Raji (cell line): ENCODE results near the gene PLEKHH1.

Source experiments
- POLR2A ChIP-seq: IDR thresholded peaks from 2 replicates; pipeline ENCODE4 v1.6.1; 2011; ENCODE audit warnings: low read depth, low read length, control low read depth; ENCODE audit not compliant: insufficient read depth

The PLEKHH1 gene

DNA sequence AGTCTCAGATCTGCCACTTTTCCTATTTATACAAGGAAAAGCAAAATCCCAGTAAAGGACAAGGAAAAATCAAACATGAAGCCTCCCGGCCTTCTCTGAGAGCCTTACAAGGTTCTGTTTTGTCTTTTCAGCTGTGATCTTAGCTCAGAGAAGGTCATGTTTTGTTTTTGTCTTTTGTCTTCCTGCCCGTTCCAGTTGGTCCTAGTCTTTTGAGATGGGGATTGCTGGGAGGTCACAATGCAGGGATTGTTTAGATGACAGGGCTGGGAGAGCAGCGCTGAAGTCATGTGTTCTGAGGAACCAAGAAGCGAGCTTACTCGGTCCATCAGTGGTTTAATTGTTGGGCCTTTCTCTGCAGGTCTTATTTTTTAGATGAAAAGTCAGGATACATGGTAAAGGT lies 6.0 kb downstream of the PLEKHH1 start:
- no peak for TF ChIP-seq POLR2A

DNA sequence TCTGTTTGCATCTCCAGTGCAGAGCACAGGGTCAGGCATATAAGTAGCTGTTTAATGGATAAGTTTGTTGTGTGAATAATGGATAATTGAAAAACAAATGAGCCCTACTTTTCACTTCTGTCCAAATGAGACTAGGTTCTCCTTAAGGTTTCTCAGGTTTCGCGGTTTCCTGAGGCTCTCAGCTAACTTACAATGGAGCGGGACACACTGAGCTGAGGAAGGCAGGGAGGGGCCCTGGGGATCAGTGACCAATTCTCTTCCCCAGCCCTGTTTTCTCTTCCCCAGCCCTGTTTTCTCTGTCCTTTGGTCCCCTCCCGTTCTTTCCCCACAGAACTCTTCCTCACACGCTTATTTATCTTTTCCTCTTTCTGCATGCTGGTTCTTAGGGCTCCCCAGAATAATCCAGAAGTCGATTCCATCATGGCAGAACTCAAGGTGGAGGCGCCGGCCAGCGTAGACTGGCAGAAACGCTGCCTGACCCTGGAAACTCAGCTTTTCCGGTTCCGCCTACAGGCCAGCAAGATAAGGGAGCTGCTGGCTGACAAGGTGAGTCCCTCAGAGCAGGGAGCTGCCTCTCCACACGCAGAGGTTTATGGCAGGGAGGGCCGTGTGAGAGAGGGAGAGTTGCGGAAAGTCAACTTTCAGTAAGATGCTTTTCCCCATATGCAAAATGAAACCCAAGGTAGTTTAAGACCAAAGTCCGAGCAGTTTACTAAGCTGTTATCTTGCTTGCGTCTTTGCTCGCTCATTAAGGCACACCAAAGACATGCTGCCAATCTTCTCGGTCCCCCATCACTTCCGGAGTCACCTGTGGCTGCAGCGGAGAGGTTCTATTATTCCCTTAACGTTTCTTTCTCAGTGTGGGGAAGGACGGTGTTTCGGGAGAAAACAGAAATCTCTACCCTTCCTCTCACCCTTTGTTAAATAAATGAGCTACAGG lies 8.6 kb downstream of the PLEKHH1 start:
- TF ChIP-seq POLR2A: no peak

DNA sequence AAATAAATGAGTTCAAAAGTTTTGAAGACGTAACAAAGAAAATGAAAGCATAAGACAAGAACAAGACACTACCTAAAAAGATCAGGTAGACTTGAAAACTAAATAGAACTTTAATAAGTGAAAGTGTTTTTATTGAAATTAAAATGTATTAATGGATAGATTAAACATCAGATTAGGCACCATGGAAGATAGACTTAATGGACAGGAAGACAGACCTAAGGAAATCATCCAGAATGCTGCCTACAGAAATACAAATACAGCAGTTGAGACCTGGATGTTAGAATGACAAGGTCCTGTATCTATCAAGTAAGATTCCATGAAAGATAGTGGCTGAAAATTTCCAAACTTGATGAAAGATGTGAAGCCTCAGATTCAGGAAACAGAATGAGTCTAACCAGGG lies 11.5 kb downstream of the PLEKHH1 start:
- TF ChIP-seq POLR2A: no peak

DNA sequence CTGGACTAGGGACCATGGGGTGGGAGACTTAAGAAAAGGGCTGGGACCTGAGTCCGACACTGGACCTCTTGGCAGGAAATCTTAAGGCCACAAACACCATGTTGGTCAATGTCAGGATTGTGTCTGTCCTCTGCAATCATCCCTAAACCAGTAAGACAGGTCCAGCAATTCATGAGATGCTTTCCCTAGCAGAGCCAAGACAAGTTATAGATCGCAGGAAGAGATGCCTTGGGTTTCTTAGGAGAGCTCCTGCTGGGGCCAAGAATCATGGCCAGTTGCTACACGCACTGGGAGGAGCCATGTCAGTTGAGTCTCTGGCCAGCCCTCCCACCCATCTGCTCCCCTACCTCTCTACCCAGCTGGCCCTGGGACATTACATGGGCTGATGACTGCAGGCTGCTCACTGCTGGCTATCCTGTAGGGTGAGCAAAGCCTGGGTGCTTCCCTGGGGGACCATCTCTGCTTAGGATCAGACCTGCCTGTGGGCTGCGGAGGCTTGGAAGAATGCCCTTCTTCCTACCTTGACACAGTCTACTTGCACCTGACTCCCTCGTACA lies 14.2 kb downstream of the PLEKHH1 start:
- no peak for TF ChIP-seq POLR2A

DNA sequence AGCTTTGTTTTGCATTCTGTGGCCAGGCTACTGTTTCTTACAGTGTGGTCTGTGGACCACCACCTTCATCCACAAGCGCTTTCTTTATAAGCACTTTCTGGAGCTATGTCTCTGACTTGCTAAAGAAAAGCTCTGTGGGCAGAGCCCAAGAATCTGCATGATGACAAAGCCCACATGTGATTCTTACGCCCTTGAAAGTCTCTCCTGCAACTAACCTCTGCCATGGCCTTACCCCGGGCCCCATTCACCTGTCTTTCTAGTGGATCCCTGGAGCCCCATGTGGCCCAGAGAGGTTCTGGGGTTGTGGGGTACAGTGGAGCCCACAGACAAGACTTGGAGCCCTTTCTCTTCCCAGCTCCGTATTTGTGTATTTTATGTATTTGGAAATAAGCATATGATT lies 16.6 kb downstream of the PLEKHH1 start:
- TF ChIP-seq POLR2A: no peak

DNA sequence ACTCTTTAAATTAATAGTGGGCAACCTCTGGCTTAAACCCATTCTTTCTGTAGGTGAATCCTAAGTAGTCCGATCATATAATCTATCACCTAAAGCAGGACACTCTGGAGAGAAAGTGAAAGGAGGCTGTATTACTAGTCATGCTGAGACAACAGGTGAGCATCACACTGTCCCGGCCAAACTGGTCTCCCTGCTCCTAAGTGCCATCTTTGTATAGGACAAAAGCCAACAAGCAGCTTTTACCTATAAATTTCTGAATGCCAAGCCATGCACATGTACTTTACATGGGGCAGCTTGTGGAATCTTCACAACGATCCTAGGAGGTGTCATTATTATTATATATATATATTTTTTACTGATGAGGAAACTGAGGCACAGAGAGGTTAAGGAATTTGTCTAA lies 18.0 kb downstream of the PLEKHH1 start:
- TF ChIP-seq POLR2A: no peak

DNA sequence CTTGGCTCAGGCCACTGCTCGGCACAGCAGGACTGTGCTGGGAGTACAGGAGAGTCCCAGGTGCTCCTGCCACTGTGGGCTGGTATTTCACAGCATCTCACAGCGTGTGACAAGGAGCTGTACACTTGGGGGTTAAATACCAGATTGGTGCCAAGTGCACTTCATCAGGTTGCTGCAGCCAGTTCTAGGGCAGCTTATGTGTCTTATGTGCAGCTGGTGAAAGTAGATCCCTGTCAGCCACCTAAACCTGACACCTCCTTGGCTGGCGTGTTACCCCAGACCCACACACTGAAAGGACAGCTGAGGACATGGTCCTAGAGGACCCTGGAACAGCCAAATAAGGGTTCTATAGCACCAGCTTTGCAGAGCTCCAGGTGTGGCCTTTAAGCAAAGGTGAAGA lies 18.9 kb downstream of the PLEKHH1 start:
- TF ChIP-seq POLR2A: no peak

DNA sequence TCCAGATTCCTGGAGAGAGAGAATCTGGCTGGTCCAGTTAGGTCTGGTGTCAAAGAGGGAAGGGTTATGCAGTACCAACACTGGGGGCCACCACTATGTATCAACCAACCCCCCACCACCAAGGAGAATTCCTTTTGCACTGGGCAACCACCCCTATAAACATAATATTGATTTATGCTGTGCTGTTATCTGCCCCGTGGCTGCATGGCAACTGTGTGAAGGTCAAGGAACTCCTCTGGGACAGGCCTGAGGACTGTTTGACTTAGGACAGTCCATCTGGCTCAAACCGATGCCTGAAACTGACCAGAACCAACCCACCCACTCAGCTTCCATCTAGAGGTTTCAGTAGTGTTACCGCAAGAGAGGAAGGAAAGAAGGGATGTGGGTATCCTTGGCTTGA lies 20.5 kb downstream of the PLEKHH1 start:
- TF ChIP-seq POLR2A: no peak

DNA sequence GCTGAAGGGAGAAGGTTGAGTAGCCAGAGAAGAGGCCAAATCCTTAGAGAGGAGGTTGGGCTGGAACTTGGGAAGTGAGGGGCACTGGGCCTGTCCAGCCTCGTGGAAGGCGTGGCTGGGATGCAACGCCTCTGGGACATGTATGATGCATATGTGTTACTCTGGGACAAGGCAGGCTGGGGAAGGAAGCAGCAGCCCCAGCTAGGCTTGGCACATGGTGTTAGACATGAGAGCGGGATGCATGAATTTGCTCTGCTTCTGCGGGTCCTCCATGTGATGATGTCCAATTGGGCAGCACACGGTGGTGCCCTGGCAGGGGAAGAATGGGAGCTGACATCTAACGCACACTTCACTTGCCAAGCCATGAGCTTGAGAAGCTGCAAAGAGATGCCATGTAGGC lies 21.3 kb downstream of the PLEKHH1 start:
- TF ChIP-seq POLR2A: no peak

DNA sequence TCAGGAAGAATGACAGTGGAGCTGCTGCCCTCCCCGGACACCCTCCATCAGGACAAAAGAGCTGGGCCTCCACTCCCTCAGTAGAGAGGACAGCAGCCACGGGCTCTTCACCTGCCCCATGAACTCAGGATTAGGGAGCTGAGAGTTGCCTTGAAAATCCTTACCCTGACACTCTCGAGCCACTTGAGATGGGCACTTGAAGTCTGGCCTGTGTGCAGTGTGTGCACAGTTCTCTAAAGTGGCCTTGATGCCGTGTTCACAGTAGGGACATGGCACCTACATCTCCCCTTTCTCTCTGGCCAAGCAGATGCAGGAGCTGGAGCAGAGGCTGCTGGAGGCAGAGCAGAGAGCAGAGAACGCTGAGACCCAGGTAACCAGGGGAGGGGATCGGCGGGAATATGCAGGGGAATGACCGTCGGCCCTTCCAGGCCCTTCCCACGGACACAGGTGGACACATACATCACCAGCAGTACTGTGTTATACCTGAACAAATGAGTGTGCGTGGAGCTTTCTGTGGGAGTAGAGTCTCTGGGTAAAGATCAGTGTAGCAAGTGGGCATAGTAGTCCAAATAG lies 22.5 kb downstream of the PLEKHH1 start:
- no peak for TF ChIP-seq POLR2A

DNA sequence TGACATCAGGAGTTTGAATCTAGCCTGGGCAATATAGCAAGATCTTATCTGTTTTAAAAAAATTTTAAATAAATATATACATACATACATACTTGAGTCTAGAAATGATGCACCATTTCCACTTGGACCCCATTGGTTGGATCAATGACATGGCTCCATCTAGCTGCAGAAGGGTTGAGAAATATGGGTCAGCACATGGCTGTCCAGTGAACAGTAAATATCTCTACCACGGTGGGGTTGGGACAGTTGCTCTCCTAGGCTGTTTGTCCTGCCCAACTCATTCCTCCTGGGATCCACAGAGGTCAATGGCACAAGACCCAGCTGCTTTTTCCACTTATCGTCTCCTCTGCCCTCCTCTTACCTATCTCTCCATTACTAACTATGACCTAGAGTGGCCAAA lies 23.6 kb downstream of the PLEKHH1 start:
- no peak for TF ChIP-seq POLR2A

DNA sequence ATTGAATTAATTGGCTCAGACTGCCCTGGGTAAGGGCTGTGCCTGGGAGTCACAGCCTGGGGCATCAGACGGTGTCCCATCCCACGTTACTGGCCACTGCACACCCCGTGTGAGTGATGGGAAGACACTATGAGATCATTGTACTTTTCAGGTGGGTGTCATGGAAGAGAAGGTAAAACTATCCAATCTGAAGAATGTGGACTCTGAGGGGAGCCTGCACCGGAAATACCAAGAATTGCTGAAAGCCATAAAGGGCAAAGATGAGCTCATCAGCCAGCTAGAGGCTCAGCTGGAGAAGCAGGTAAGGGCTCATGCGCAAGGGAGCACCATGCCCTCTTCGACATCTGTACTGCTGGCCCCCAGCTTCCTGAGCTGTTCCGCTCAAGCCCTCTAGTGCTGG lies 24.0 kb downstream of the PLEKHH1 start:
- TF ChIP-seq POLR2A: no peak

DNA sequence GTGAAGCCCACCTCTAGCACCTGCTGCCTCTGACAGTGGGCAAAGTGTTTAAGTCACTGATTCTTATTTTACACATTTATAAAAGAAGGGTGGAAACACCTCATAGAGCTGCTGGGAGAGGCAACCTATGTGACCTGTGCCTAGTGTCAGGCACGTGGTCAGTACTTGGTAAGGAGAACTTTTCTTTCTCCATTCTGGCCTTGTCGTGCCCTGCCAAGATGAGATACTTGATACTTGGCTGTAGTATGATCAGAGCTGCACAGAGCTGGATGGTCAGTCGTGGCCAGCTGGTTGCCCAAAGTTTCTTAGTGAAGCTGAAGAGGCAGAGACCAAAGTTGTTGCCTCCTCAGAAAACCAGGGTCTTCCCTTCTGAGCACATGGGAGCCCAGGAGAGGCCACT lies 24.6 kb downstream of the PLEKHH1 start:
- TF ChIP-seq POLR2A: no peak

DNA sequence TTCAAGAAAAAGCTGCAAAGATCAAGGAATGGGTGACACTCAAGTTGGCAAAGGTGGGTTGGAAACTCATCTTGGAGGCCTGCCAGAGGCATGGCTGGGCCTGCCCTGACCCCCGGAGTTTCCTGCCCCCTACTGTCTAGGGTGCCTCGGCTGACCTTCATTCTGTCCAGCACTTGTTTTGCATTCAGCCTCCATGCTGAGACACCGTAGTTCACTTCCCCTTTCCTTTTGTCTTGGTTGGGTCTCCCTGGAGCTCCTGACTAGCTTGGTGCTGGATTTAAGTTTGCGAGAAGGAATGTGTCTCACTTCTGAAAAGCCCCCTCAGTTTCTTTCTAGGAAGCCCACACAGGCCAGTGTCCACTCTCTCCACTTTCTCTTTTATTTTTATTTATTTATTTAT lies 26.5 kb downstream of the PLEKHH1 start:
- no peak for TF ChIP-seq POLR2A

DNA sequence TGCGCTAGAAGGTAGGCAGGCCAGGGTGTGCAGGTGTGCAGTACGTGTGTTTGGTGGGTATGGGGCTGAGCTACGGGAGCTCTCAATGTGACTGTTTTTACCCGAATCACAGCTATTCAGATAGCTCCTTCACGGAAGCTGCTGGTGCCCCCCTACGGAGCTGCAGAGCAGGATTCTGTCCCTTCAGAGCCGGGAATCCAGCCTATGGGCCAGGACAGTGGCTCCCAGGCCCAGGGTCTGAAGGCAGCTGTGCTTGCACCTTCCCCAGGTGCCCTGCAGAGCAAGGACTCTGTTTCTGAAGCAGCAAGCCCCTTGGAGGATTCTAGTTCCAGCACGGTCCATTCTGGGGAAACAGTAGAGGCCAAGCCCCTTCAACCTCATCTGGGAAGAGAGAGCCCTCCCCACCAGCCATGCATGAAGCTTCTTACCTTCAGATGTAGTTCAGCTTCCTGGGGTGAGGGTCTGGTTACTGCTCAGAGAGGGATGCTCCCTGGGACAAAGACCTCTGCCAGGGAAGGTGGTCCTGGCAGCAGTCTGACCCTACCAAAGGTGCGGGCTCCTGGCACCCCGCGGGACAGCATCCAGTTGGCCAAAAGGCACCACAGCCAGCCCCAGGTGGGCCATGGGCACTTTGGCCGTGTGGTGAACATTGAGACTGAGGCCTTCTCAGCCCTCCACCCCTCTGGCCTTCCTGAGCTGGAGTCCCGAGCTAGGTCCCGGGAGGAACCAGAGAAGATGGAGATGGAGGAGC lies 29.1 kb downstream of the PLEKHH1 start:
- no peak for TF ChIP-seq POLR2A

DNA sequence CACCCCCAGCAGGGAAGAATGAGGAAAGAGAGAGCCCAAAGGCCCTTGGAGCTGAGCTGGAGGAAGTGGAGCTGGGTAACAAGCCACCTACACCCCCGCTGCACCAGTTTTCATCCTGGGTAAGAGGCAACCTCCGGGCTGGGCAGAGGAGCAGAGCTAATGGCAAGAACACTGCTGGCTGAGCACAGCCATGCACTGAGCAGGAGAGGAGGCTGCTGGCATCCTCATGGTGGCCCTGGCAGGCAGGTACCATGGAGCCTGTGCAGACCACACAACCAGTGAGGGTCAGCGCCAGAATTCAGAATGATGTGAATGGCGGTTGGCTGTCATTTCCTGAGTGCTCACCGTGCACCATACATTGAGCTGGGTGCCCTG lies 29.7 kb downstream of the PLEKHH1 start:
- TF ChIP-seq POLR2A: no peak

DNA sequence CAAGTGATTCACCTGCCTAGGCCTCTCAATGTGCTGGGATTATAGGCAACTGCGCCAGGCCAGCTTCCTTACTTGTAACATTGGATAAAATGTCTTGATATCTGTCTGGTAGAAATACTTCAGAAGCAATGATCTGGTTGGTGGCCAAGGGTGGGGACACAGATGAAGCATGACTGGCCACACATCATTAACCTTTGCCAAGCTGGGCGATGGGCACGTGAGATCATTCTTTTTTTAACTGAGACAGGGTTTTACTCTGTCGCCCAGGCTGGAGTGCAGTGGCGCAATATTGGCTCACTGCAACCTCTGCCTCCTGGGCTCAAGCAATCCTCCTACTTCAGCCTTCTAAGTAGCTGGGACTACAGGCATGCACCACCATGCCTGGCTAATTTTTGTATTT lies 31.1 kb downstream of the PLEKHH1 start:
- no peak for TF ChIP-seq POLR2A
